Uterus (tissue), 2 donors: Measurements from ENCODE around the gene CELA2B.

Source experiments
- CTCF ChIP-seq, 4 experiments: fragments of 200-600 bp in 2 of 4; fragments of 450-650 bp in 2 of 4; sonication (generic) in 2 of 4; IDR thresholded peaks; one replicate each; pipeline ENCODE4 v1.5.1; 2016 to 2019; ENCODE audit warnings: antibody characterized with exemption in 4 of 4, mild to moderate bottlenecking in 2 of 4, moderate library complexity in 1 of 4
- POLR2A ChIP-seq, 2 donors: fragments of 450-650 bp; IDR thresholded peaks; one replicate each; pipeline ENCODE4 v1.6.1; 2016; ENCODE audit warnings: antibody characterized with exemption in 2 of 2, mild to moderate bottlenecking in 1 of 2, moderate library complexity in 1 of 2

- TF ChIP-seq POLR2A (IDR thresholded peaks at IDR 0.05), result no peak
- TF ChIP-seq CTCF (IDR thresholded peaks at IDR 0.05), result no peak
These were observed 43.6 kb upstream of the CELA2B start for GRCh38 chr1:15432324-15432723.
